Activated CD4-positive, CD25-positive, alpha-beta regulatory T cell treated with anti-CD3 and anti-CD28 coated beads, Interleukin-2, amount 50 U/mL, for 72 hours (primary cell): ENCODE data around the gene SAMD4B.

Source experiments
- DNase-seq: peaks from one replicate; pipeline ENCODE4 v3.0.0; 2021

Gene SAMD4B

GRCh38 chr19:39410017-39410830 lies 68.0 kb downstream of the SAMD4B start:
- DNase-seq, result peak; percentile 68

- DNase-seq, result no peak
Observed at GRCh38 chr19:39410831-39411080, 68.5 kb downstream of the SAMD4B start.

- DNase-seq, result no peak
Observed at GRCh38 chr19:39411081-39411831, 69.0 kb downstream of the SAMD4B start.

GRCh38 chr19:39411832-39412099 lies 69.5 kb downstream of the SAMD4B start:
- peak; percentile 87 for DNase-seq

DNA sequence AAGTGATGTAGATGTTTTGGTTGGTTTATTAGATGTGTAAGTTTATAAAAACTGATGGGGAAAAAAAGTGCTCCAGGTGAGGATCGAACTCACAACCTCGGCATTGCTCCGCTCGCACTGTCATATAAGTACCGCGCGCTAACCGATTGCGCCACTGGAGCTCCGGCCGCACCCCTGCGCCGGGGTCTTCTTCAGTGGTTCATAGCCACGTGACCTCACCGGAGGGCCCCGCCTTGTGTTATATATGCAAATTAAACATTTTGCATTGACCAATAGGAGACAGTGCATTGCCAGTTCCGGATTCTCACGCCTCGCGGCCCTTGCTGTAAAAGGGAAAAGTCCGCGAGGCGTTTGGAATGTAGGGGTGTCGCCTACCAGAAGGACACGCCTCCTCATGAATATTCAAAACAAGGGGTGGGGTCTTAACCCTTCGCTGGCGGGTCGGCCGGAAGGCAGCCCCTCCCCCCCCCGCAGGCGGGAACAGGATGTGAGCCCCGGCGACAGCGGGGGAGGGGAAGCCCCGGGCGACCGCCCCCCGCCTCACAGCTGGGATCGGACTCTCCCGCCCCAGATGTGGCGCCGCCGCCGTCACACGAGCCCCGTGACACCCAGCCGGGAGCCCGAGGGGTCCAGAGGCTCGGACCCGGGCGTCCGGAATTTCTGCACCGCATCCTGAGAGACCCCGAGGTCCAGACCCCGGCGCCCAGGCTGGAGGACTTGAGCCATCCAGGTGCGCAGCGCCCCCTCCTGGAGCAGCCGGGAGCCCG lies 70.1 kb downstream of the SAMD4B start, which contains the start of gene PLEKHG2:
Gene PLEKHG2, plus strand, starts transcription at position 570 of the 767 bp plus-strand sequence. CDS start 1,418 bp downstream, outside the sequence.
- DNase-seq, result peak; percentile 98

DNA sequence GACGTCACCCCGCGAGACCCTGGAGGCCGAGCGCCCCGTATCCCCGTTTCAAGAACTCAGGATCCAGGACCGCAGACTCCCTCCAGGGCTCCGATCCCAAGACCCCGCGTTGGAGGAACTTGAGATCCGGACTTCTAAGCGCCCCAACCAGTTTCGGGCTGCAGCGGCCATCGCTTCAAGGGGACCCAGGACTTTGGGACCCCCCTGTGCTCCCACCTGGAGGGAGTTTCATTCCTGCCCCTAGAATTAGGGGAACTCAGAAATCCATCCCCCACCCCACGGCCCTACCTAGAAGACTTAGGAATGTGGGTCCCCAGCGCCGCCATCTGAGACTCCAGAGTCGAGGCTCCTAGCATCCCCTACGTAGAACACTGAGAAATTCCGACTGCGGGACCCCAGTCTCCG lies 70.6 kb downstream of the SAMD4B start:
- no peak for DNase-seq

- DNase-seq, result no peak
Observed at GRCh38 chr19:39413272-39413910, 71.2 kb downstream of the SAMD4B start.

GRCh38 chr19:39413911-39414608 lies 71.8 kb downstream of the SAMD4B start:
- DNase-seq, result no peak

DNA sequence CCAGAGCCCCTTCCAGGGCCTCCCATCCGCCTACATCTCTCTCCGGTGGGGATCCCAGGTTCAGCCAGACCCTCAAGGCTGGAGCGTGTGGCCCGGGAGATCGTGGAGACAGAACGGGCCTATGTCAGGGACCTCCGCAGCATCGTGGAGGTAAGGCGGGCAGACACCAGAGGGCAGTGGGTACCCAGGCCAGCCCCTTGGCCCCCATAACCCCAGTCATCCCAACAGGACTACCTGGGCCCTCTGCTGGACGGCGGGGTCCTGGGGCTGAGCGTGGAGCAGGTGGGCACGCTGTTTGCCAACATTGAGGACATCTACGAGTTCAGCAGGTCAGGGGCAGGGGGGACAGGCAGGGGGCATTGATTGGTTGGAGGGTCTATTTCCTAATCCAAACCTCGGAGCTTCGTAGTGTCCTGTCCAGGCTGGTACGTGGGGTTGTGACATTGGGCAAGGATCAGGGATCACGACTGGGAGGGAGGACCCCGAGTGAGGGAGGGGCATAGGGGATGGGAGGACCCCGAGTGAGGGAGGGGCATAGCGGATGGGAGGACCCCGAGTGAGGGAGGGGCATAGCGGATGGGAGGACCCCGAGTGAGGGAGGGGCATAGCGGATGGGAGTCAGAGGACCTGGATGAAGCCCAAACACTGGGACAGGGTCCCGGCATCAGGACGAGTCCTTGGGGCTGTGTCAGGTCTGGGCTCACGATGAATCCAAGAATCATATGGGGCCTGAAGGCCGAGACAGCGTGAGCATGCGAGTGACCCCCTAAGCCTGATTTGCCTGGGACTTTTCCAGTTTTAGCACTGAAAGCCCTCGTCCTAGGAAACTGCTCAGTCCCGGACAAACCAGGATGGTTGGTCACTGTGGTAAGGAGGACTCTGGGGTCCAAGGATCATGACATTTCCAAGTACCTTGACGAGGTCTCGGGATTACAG lies 73.2 kb downstream of the SAMD4B start:
- no peak for DNase-seq

- DNase-seq, result no peak
Observed at GRCh38 chr19:39416152-39417120, 74.2 kb downstream of the SAMD4B start.

- no peak for DNase-seq
Observed at GRCh38 chr19:39417463-39418181, 75.4 kb downstream of the SAMD4B start.

- DNase-seq, result no peak
Observed at GRCh38 chr19:39419003-39419402, 76.8 kb downstream of the SAMD4B start.

DNA sequence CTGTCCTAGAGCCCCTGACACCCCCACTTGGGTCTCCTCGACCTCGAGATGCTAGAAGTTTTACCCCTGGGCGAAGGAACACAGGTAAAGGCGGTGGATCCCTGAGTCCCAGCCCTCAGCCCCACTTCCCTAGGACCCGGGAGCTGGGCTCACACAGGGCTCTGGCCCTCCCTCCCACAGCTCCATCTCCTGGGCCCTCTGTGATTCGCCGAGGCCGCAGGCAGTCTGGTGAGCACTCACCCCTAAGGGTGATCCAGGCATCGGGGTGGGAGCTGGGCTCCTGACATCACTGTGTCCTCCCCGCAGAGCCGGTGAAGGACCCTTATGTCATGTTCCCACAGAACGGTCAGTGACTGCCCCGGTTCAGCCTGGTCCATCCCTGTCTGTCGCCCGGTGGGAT lies 78.5 kb downstream of the SAMD4B start:
- DNase-seq, result no peak

- DNase-seq, result no peak
Observed at GRCh38 chr19:39422020-39422419, 79.8 kb downstream of the SAMD4B start.

- DNase-seq, result no peak
Observed at GRCh38 chr19:39423258-39424086, 81.3 kb downstream of the SAMD4B start.

DNA sequence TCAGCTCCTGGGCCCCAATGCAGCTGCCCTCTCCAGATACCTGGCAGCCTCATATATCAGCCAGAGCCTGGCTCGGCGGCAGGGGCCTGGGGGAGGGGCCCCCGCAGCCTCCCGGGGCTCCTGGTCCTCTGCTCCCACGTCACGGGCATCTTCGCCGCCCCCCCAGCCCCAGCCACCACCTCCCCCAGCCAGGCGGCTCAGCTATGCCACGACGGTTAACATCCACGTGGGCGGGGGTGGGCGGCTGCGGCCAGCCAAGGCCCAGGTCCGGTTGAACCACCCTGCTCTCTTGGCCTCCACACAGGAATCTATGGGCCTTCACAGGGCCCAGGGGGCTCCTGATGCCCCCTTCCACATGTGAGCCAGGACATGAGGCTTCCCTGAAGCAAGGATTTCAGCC lies 82.7 kb downstream of the SAMD4B start:
- DNase-seq, result no peak

- no peak for DNase-seq
Observed at GRCh38 chr19:39425744-39426143, 83.5 kb downstream of the SAMD4B start.

- no peak for DNase-seq
Observed at GRCh38 chr19:39426170-39426569, 83.9 kb downstream of the SAMD4B start.

DNA sequence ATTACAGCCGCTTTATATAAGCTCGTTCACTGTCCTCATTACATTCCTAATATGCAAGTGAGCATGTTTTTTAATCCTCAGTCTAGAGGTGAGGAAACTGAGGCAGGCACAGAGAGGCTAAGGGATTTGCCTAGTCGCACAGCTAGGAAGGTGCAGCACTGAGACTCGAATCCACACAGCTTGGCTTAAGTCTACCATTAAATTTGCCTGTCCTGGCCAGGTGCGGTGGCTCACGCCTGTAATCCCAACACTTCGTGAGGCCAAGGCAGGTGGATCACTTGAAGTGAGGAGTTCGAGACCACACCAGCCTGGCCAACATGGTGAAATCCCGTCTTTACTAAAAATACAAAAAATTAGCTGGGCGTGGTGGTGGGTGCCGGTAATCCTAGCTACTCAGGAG lies 85.5 kb downstream of the SAMD4B start:
- DNase-seq, result no peak
